Kidney epithelial cell (primary cell): ENCODE measurements around the gene ITGB6. TPM values are rescaled to one million over a fixed set of nuclear protein-coding genes. Genes with fewer than 3 reads are reported as not detected.

ENCODE experiments used
- DNase-seq: peaks from one replicate; pipeline ENCODE4 v3.0.0-alpha.2; 2010; ENCODE audit warnings: low read depth
- H3K27me3 ChIP-seq: 2 replicates; pipeline ENCODE4 v1.6.0; 2011; ENCODE audit warnings: low read length; ENCODE audit not compliant: control insufficient read depth, insufficient read depth
- H3K36me3 ChIP-seq: 2 replicates; pipeline ENCODE4 v1.5.1; 2011; ENCODE audit warnings: low read length; ENCODE audit not compliant: control insufficient read depth, insufficient read depth
- H3K4me3 ChIP-seq: 2 replicates; pipeline ENCODE4 v1.5.1; 2011; ENCODE audit warnings: low read depth, mild to moderate bottlenecking, control low read depth, low read length
- total RNA-seq: library from RNA; depleted of rRNA; stranded (reverse); fragments of >200 nt; gene quantifications from 2 replicates; pipeline ENCODE4 v1.2.3, GENCODE V29; 2015
- TF ChIP-seq, protein P1 (sequence below): IDR thresholded peaks from 2 replicates; pipeline ENCODE4 v1.5.1; 2011; ENCODE audit warnings: mild to moderate bottlenecking, moderate library complexity, low read length, control low read depth, inconsistent platforms; ENCODE audit not compliant: insufficient read depth, poor library complexity, severe bottlenecking

ITGB6 gene
- total RNA-seq, 1 donor from 2014 or later = 68.5 TPM

DNA sequence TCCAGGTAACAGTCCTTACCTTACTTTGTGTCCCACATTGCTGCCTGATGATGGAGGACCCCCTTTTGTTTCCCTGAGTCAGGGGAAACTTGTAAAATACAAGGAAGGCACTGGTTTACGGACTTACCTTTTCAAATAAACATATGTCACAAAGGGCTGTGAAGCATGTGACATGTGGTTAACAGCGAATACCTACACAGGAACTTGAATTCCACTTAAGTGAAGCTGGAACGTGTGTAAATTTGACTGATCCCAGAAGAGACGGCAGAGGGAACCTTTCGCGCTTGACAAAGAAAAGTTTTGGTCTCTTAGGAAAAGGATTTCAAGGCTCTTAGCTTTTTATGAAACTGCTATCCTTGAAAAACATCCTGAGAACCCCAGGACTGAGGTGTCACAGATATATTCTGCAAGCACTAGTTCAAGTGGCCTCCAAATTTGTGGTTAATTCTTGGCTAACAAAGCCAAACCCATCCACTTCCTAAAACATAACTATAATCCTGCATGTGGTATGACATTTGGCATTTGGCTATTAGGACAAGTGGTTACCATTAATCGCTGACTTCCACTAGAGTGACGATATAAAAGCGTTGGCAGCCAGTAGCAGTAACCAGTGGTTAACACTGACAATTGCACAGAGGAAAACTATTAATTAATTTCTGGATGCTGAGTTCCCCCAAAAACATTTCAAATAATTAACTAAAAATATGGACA is 55.6 kb downstream of the ITGB6 start:
- H3K36me3 ChIP-seq = no peaks in the 10 kb centered on the region
- H3K4me3 ChIP-seq = no peak overlapping the region
- no peak for DNase-seq
- TF ChIP-seq, protein P1, sequence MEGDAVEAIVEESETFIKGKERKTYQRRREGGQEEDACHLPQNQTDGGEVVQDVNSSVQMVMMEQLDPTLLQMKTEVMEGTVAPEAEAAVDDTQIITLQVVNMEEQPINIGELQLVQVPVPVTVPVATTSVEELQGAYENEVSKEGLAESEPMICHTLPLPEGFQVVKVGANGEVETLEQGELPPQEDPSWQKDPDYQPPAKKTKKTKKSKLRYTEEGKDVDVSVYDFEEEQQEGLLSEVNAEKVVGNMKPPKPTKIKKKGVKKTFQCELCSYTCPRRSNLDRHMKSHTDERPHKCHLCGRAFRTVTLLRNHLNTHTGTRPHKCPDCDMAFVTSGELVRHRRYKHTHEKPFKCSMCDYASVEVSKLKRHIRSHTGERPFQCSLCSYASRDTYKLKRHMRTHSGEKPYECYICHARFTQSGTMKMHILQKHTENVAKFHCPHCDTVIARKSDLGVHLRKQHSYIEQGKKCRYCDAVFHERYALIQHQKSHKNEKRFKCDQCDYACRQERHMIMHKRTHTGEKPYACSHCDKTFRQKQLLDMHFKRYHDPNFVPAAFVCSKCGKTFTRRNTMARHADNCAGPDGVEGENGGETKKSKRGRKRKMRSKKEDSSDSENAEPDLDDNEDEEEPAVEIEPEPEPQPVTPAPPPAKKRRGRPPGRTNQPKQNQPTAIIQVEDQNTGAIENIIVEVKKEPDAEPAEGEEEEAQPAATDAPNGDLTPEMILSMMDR = no peak
- no peaks in the 10 kb centered on the region for H3K27me3 ChIP-seq

DNA sequence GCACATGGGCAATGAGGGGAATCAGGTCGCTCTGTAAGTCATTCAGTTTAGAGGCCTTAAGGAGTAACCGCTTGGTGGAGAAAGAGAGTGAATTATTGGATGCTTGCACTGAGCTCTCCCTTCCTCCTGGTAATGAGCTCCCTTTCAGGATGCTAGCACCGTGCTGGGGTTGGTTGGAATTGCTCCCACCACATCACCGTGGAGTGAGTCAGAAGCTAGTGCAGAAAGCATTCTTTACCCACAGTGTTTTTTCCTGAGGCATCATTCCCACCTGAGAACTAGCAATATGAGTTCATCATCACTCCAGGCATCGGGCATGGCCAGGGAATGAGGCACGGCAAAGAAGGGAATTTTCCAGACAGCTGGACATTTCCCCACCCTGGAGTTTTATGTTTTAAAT is 57.6 kb downstream of the ITGB6 start:
- no peaks in the 10 kb centered on the region for H3K36me3 ChIP-seq
- TF ChIP-seq, protein P1 = no peak
- no peak for DNase-seq
- no peak overlapping the region for H3K4me3 ChIP-seq
- no peaks in the 10 kb centered on the region for H3K27me3 ChIP-seq

GRCh38 chr2:160141912-160142311 is 58.2 kb downstream of the ITGB6 start:
- no peaks in the 10 kb centered on the region for H3K27me3 ChIP-seq
- H3K4me3 ChIP-seq = no peak overlapping the region
- TF ChIP-seq, protein P1 = no peak
- no peak for DNase-seq
- H3K36me3 ChIP-seq = peaks cover 1% of the 10 kb centered on the region

DNA sequence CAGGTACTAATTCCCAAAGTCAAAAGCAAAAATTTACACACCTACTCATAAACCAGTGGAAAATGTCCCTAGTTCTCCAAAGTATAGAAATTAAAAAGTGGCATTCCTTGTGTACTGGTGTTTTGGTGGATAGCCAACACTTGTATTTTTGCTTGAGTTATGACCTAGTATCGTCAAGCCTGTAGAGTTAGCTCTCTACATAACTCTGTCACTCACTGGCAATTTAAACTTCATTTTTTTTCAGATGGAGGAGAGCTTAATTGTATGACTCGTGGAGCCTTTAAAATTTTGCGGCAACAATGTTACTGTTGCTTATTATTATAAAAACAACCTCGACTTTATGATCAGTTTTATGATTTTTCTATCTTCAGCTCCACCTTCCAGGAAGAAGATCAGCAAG is 58.7 kb downstream of the ITGB6 start:
- DNase-seq = no peak
- TF ChIP-seq, protein P1 = no peak
- Histone ChIP-seq H3K36me3 (peaks cover 1% of the 10 kb centered on the region), H3K27me3 (no peaks in the 10 kb centered on the region), H3K4me3 (no peak overlapping the region)

DNA sequence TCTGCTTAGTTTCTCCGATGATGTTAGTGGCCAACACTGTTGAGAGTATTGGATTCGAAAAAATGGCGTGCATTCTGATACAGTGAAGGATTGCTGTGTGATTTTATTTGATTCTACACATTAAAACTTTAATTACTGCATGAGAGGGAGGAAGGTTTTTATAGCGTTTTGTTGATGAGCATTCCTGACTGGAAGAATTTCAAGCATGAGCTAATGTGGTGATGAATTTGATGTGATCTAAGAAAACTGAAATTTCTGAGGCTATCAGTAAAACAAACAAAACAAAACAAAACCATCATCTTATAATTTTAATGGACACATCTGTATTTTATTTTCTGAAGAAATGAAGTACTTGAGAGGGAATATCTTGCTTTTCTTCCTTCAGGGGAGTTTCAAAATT is 59.6 kb downstream of the ITGB6 start:
- H3K36me3 ChIP-seq = peaks cover 1% of the 10 kb centered on the region
- no peaks in the 10 kb centered on the region for H3K27me3 ChIP-seq
- TF ChIP-seq, protein P1 = no peak
- DNase-seq = no peak
- H3K4me3 ChIP-seq = no peak overlapping the region

- no peak overlapping the region for H3K4me3 ChIP-seq
- H3K36me3 ChIP-seq = peaks cover 1% of the 10 kb centered on the region
- H3K27me3 ChIP-seq = no peaks in the 10 kb centered on the region
- TF ChIP-seq, protein P1 = no peak
- no peak for DNase-seq
These were observed 60.1 kb downstream of the ITGB6 start for GRCh38 chr2:160139991-160140390.
